Loucy (cell line): ENCODE measurements around the gene CYP3A4.

ENCODE experiments used
- H2AFZ ChIP-seq: fragments of 200-600 bp; sonication (generic); 2 replicates; pipeline ENCODE4 v1.6.0; 2016; ENCODE audit warnings: antibody characterized with exemption, mild to moderate bottlenecking, low read length, moderate library complexity
- H3F3A ChIP-seq: fragments of 200-600 bp; 2 replicates; pipeline ENCODE4 v1.6.0; 2016; ENCODE audit warnings: antibody characterized with exemption, low read depth, mild to moderate bottlenecking
- H3K27me3 ChIP-seq: fragments of 200-600 bp; sonication (generic); 2 replicates; pipeline ENCODE4 v1.6.1; 2014; ENCODE audit warnings: low read length, mild to moderate bottlenecking; ENCODE audit not compliant: insufficient read depth, poor library complexity, severe bottlenecking
- H3K36me3 ChIP-seq: fragments of 200-600 bp; sonication (generic); 2 replicates; pipeline ENCODE4 v1.6.1; 2016; ENCODE audit warnings: low read length; ENCODE audit not compliant: insufficient read depth
- H3K4me1 ChIP-seq: fragments of 200-600 bp; sonication (generic); 2 replicates; pipeline ENCODE4 v1.5.1; 2014; ENCODE audit warnings: low read length, mild to moderate bottlenecking; ENCODE audit not compliant: insufficient read depth, poor library complexity, severe bottlenecking
- H3K4me2 ChIP-seq: fragments of 200-600 bp; sonication (generic); 2 replicates; pipeline ENCODE4 v1.6.0; 2014; ENCODE audit warnings: antibody characterized with exemption, low read length, low read depth, mild to moderate bottlenecking; ENCODE audit not compliant: poor library complexity, severe bottlenecking
- H3K4me3 ChIP-seq: fragments of 200-600 bp; sonication (generic); 2 replicates; pipeline ENCODE4 v1.5.1; 2014; ENCODE audit warnings: low read length, mild to moderate bottlenecking, mixed read lengths; ENCODE audit not compliant: poor library complexity, severe bottlenecking
- H3K79me2 ChIP-seq: fragments of 200-600 bp; sonication (generic); 2 replicates; pipeline ENCODE4 v1.6.1; 2014; ENCODE audit warnings: low read length; ENCODE audit not compliant: insufficient read depth
- H3K9ac ChIP-seq: fragments of 200-600 bp; sonication (generic); 2 replicates; pipeline ENCODE4 v1.6.0; 2014; ENCODE audit warnings: mild to moderate bottlenecking, low read depth, low read length, moderate library complexity; ENCODE audit not compliant: poor library complexity, severe bottlenecking
- H3K9me2 ChIP-seq: fragments of 200-600 bp; sonication (generic); replicated peaks from 2 replicates; pipeline ENCODE4 v1.6.1; 2016; ENCODE audit warnings: low read depth, low read length, mixed read lengths
- H3K9me3 ChIP-seq: fragments of 200-600 bp; sonication (generic); 2 replicates; pipeline ENCODE4 v1.6.1; 2014; ENCODE audit warnings: mild to moderate bottlenecking, antibody characterized with exemption, low read length, low read depth; ENCODE audit not compliant: insufficient read depth
- H4K20me1 ChIP-seq: fragments of 200-600 bp; sonication (generic); 2 replicates; pipeline ENCODE4 v1.6.0; 2014; ENCODE audit warnings: antibody characterized with exemption, low read length, mild to moderate bottlenecking; ENCODE audit not compliant: insufficient read depth, poor library complexity, severe bottlenecking
- CTCF ChIP-seq: fragments of 200-600 bp; sonication (generic); conservative IDR thresholded peaks from 2 replicates; pipeline ENCODE4 v1.5.1; 2014; ENCODE audit warnings: mild to moderate bottlenecking, antibody characterized with exemption, low read length
- EZH2phosphoT487 ChIP-seq: fragments of 200-600 bp; IDR thresholded peaks from 2 replicates; pipeline ENCODE4 v1.6.1; 2018; ENCODE audit warnings: antibody characterized with exemption, mild to moderate bottlenecking, moderate library complexity, borderline replicate concordance

Gene CYP3A4

DNA sequence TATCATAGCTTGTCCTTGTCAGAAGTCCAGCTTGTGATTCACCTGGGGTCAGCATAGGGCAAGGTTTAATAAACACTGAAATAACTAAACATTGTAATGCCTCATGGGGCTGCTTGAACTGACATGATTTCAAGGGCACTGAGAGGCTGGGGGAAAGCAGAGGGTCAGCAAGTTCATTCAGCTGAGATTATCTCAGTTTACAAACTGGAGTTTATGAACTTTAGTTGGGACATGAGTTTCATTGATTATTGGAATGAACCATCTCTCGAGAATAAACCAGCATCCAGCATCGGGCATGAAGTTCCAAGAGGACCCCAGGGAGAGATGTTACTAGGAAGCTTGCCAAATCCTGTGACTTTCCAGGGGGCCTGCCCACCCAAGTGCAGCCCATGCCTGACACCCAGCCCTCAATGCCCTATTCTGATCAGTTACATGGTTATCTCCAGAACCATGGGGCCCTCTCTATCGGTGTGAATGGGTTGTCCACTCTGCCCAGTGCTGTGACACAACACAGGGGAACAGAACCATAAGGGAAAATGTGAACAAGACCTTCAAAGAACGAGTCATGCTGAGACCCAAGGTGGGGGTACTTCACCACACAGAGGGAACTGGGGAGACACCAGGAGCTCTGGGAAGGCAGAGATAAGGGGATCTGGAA lies 41.1 kb downstream of the CYP3A4 start:
- Histone ChIP-seq H3K27me3 (no peaks in the 10 kb centered on the region), H3K9me2 (no peaks in the 10 kb centered on the region), H3K4me1 (peaks cover 8% of the 10 kb centered on the region), H3K79me2 (no peaks in the 10 kb centered on the region), H3K36me3 (no peaks in the 10 kb centered on the region), H3K4me3 (no peak overlapping the region), H3K4me2 (no peak overlapping the region), H3K9me3 (no peaks in the 10 kb centered on the region), H4K20me1 (no peaks in the 10 kb centered on the region), H3K9ac (no peak overlapping the region), H3F3A (no peaks in the 10 kb centered on the region), H2AFZ (no peak overlapping the region)
- no peak for TF ChIP-seq CTCF
- no peak for TF ChIP-seq EZH2phosphoT487

DNA sequence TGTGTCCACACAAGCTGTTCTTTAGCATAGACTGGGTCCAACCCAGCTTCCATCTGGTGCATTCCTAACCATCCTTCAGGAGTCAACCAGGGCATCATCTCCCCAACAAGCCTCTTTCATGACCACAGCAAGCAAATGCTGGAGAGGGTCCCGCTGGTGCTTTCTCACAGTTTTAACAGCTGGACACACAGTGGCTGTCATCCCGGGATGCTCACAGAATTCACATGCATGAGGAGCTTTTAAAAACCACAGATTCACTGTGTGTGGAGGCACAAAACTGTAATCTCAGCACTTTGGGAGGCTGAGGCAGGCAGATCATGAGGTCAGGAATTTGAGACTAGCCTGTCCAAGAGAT lies 42.6 kb downstream of the CYP3A4 start:
- Histone ChIP-seq H3K36me3 (no peaks in the 10 kb centered on the region), H4K20me1 (no peaks in the 10 kb centered on the region), H3K9me3 (no peaks in the 10 kb centered on the region), H3K4me2 (no peak overlapping the region), H3K4me3 (no peak overlapping the region), H3K27me3 (no peaks in the 10 kb centered on the region), H2AFZ (no peak overlapping the region), H3F3A (no peaks in the 10 kb centered on the region), H3K4me1 (peaks cover 17% of the 10 kb centered on the region), H3K9me2 (no peaks in the 10 kb centered on the region), H3K79me2 (no peaks in the 10 kb centered on the region), H3K9ac (no peak overlapping the region)
- TF ChIP-seq EZH2phosphoT487 = no peak
- no peak for TF ChIP-seq CTCF

GRCh38 chr7:99740573-99741440 lies 43.2 kb downstream of the CYP3A4 start:
- Histone ChIP-seq H3K9me2 (no peaks in the 10 kb centered on the region), H3K4me1 (peaks cover 17% of the 10 kb centered on the region), H3F3A (no peaks in the 10 kb centered on the region), H4K20me1 (no peaks in the 10 kb centered on the region), H3K4me3 (no peak overlapping the region), H3K36me3 (no peaks in the 10 kb centered on the region), H3K79me2 (no peaks in the 10 kb centered on the region), H3K27me3 (no peaks in the 10 kb centered on the region), H3K9ac (no peak overlapping the region), H3K4me2 (no peak overlapping the region), H3K9me3 (no peaks in the 10 kb centered on the region), H2AFZ (no peak overlapping the region)
- TF ChIP-seq CTCF = no peak
- no peak for TF ChIP-seq EZH2phosphoT487
